Esophagus muscularis mucosa (tissue), 4 donors: ENCODE data around the gene NTF3. TPM values are rescaled to one million over a fixed set of nuclear protein-coding genes. Genes with fewer than 3 reads are reported as not detected.

Experiments
- DNase-seq: peaks from one replicate; pipeline ENCODE4 v3.0.0-alpha.2; 2017; ENCODE audit errors: extremely low spot score
- H3K27ac ChIP-seq, 4 donors: fragments of 200-600 bp; sonication (generic); replicated peaks in 1 of 4; 1 replicate in 3 of 4; 2 replicates in 1 of 4; pipeline ENCODE4 v1.5.1; 2016 to 2019; ENCODE audit warnings: mild to moderate bottlenecking in 1 of 4
- H3K27me3 ChIP-seq, 4 donors: fragments of 200-600 bp; sonication (generic); one replicate each; pipeline versions ENCODE4 v1.5.1 to v1.6.0; 2016 to 2019
- H3K36me3 ChIP-seq, 4 donors: fragments of 200-600 bp; sonication (generic); one replicate each; pipeline ENCODE4 v1.5.1; 2016 to 2019
- H3K4me1 ChIP-seq, 4 donors: fragments of 200-600 bp; sonication (generic); one replicate each; pipeline ENCODE4 v1.5.1; 2016 to 2019
- H3K4me3 ChIP-seq, 4 donors: fragments of 200-600 bp; sonication (generic); 1 replicate in 2 of 4; 2 replicates in 2 of 4; pipeline ENCODE4 v1.5.1; 2016 to 2019; ENCODE audit warnings: mild to moderate bottlenecking in 4 of 4, moderate library complexity in 1 of 4
- H3K9me3 ChIP-seq, 4 donors: fragments of 200-600 bp; sonication (generic); 1 replicate in 3 of 4; 2 replicates in 1 of 4; pipeline ENCODE4 v1.5.1; 2016 to 2019
- CTCF ChIP-seq, 3 experiments: fragments of 200-600 bp in 2 of 3; fragments of 450-650 bp in 1 of 3; sonication (generic) in 2 of 3; IDR thresholded peaks; one replicate each; pipeline ENCODE4 v1.5.1; 2017 to 2019; ENCODE audit warnings: antibody characterized with exemption in 3 of 3, mild to moderate bottlenecking in 2 of 3, moderate library complexity in 1 of 3
- EP300 ChIP-seq: sonication (generic); formaldehyde crosslinking; IDR thresholded peaks from one replicate; pipeline ENCODE4 v1.6.1; 2017; ENCODE audit warnings: antibody characterized with exemption
- POLR2A ChIP-seq: fragments of 450-650 bp; IDR thresholded peaks from one replicate; pipeline ENCODE4 v1.6.1; 2017; ENCODE audit warnings: antibody characterized with exemption, moderate library complexity, mild to moderate bottlenecking, low read depth
- POLR2AphosphoS5 ChIP-seq, 2 donors: sonication (generic); formaldehyde crosslinking; IDR thresholded peaks; one replicate each; pipeline ENCODE4 v1.6.1; 2017; ENCODE audit warnings: antibody characterized with exemption in 2 of 2
- WGBS: methylation state at CpG from one replicate; pipeline ENCODE4 v1.1.5; 2018; 5-methylcytosine and 5-hydroxymethylcytosine counted together
- intact Hi-C: fragments of 100-400 bp; cut with DNase I; formaldehyde crosslinking; loops from one replicate; pipeline ENCODE4 v1.15.1; 2023
- total RNA-seq, 4 donors: library from RNA; depleted of rRNA; stranded (reverse); fragments of >200 nt; gene quantifications; one replicate each; pipeline versions ENCODE4 v1.1.0 to v1.2.1, GENCODE V29; 2016

The NTF3 gene
- total RNA-seq, 4 donors from 2014 or later, result 0.71 to 1.2 (median 1.0) TPM; not detected in 1

- Histone ChIP-seq H3K27ac (no peak overlapping the region), H3K9me3 (no peaks in the 10 kb centered on the region), H3K27me3 (peaks cover 0 to 10% (median 0%) of the 10 kb centered on the region in 4 donors), H3K4me3 (no peak overlapping the region), H3K4me1 (peaks cover 6 to 14% (median 9%) of the 10 kb centered on the region in 4 donors), H3K36me3 (no peaks in the 10 kb centered on the region)
- 88% methylated on average over 2 of the region's 2 CpGs for WGBS
- intact Hi-C loops, result no loop called here
- no peak for TF ChIP-seq EP300
- no peak for TF ChIP-seq POLR2A
- no peak for TF ChIP-seq CTCF (IDR thresholded peaks at IDR 0.05)
- TF ChIP-seq POLR2AphosphoS5 (IDR thresholded peaks at IDR 0.05), result no peak
- no peak for DNase-seq
Measured at GRCh38 chr12:5460817-5461216, 28.9 kb downstream of the NTF3 start.

- H3K27me3 ChIP-seq, result no peaks in the 10 kb centered on the region
- TF ChIP-seq POLR2A, result no peak
- no peak for TF ChIP-seq POLR2AphosphoS5 (IDR thresholded peaks at IDR 0.05)
- TF ChIP-seq CTCF (IDR thresholded peaks at IDR 0.05), result no peak
- TF ChIP-seq EP300, result no peak
- no peak for DNase-seq
- 89% methylated on average over 1 of the region's 1 CpG for WGBS
- H3K27ac ChIP-seq, result no peak overlapping the region
- H3K4me3 ChIP-seq, result no peak overlapping the region
- H3K36me3 ChIP-seq, result no peaks in the 10 kb centered on the region
- peaks cover 4 to 8% (median 6%) of the 10 kb centered on the region in 4 donors for H3K4me1 ChIP-seq
- intact Hi-C loops, result no loop called here
- no peaks in the 10 kb centered on the region for H3K9me3 ChIP-seq
Measured at GRCh38 chr12:5461966-5462365, 30.1 kb downstream of the NTF3 start.

- H3K36me3 ChIP-seq, result no peaks in the 10 kb centered on the region
- TF ChIP-seq POLR2AphosphoS5 (IDR thresholded peaks at IDR 0.05), result no peak
- intact Hi-C loops, result no loop called here
- H3K27ac ChIP-seq, result no peak overlapping the region
- peaks cover 0 to 6% (median 0%) of the 10 kb centered on the region in 4 donors for H3K27me3 ChIP-seq
- 79% methylated on average over 2 of the region's 2 CpGs for WGBS
- H3K9me3 ChIP-seq, result no peaks in the 10 kb centered on the region
- DNase-seq, result no peak
- H3K4me3 ChIP-seq, result no peak overlapping the region
- H3K4me1 ChIP-seq, result no peaks in the 10 kb centered on the region
Measured at GRCh38 chr12:5464096-5464495, 32.2 kb downstream of the NTF3 start.

GRCh38 chr12:5465384-5465783 lies 33.5 kb downstream of the NTF3 start:
- Histone ChIP-seq H3K4me3 (no peak overlapping the region), H3K27me3 (peaks cover 0 to 6% (median 0%) of the 10 kb centered on the region in 4 donors), H3K27ac (no peak overlapping the region), H3K4me1 (no peaks in the 10 kb centered on the region), H3K36me3 (no peaks in the 10 kb centered on the region), H3K9me3 (no peaks in the 10 kb centered on the region)
- no peak for DNase-seq
- 83% methylated on average over 6 of the region's 6 CpGs for WGBS
- TF ChIP-seq POLR2AphosphoS5 (IDR thresholded peaks at IDR 0.05) (no peak), POLR2A (no peak), CTCF (IDR thresholded peaks at IDR 0.05) (no peak), EP300 (no peak)
- intact Hi-C loops, result no loop called here

- TF ChIP-seq POLR2AphosphoS5 (IDR thresholded peaks at IDR 0.05), result no peak
- TF ChIP-seq POLR2A, result no peak
- no peak for TF ChIP-seq EP300
- TF ChIP-seq CTCF (IDR thresholded peaks at IDR 0.05), result no peak
- Histone ChIP-seq H3K4me3 (no peak overlapping the region), H3K36me3 (no peaks in the 10 kb centered on the region), H3K27ac (no peak overlapping the region), H3K27me3 (peaks cover 0 to 6% (median 0%) of the 10 kb centered on the region in 4 donors), H3K4me1 (no peaks in the 10 kb centered on the region), H3K9me3 (no peaks in the 10 kb centered on the region)
- no peak for DNase-seq
- WGBS, result 53% methylated on average over 3 of the region's 5 CpGs
- intact Hi-C loops, result no loop called here
Measured at GRCh38 chr12:5466521-5466960, 34.6 kb downstream of the NTF3 start.
